NT2/D1 (cell line): Measurements from ENCODE around the gene PYROXD2.

Experiments used
- DNase-seq: peaks from one replicate; pipeline ENCODE4 v3.0.0-alpha.2; 2011; ENCODE audit warnings: low read depth, low spot score
- H3K27me3 ChIP-seq: 2 replicates; pipeline ENCODE4 v1.6.0; 2011; ENCODE audit warnings: mild to moderate bottlenecking; ENCODE audit not compliant: insufficient read length, insufficient read depth
- H3K36me3 ChIP-seq: 2 replicates; pipeline ENCODE4 v1.6.1; 2011; ENCODE audit warnings: mild to moderate bottlenecking, low read length, mixed read lengths; ENCODE audit not compliant: insufficient read depth, insufficient read length
- H3K4me1 ChIP-seq: 2 replicates; pipeline ENCODE4 v1.5.1; 2011; ENCODE audit not compliant: insufficient read depth, insufficient read length
- H3K4me3 ChIP-seq: 2 replicates; pipeline ENCODE4 v1.5.1; 2011; ENCODE audit warnings: low read depth; ENCODE audit not compliant: insufficient read length
- H3K9ac ChIP-seq: 2 replicates; pipeline ENCODE4 v1.6.0; 2011; ENCODE audit warnings: low read depth; ENCODE audit not compliant: insufficient read length
- H3K9me3 ChIP-seq: 2 replicates; pipeline ENCODE4 v1.5.1; 2011; ENCODE audit warnings: mild to moderate bottlenecking, low read length; ENCODE audit not compliant: insufficient read depth
- SUZ12 ChIP-seq: IDR thresholded peaks from 2 replicates; pipeline ENCODE4 v1.6.1; 2011; ENCODE audit not compliant: insufficient read length, insufficient read depth; ENCODE audit errors: extremely low read depth
- YY1 ChIP-seq: IDR thresholded peaks from 2 replicates; pipeline ENCODE4 v1.6.1; 2011; ENCODE audit not compliant: insufficient read length, insufficient read depth
- ZNF274 ChIP-seq: IDR thresholded peaks from 2 replicates; pipeline ENCODE4 v1.6.1; 2011; ENCODE audit warnings: mild to moderate bottlenecking, low read depth, low read length

The PYROXD2 gene

GRCh38 chr10:98433881-98434732 is 19.1 kb upstream of the PYROXD2 start:
- no peak for DNase-seq
- Histone ChIP-seq H3K9me3 (peaks cover 18% of the 10 kb centered on the region; the same call in 1 of the 2 replicates), H3K36me3 (peaks cover 46% of the 10 kb centered on the region), H3K27me3 (no peaks in the 10 kb centered on the region), H3K9ac (no peak overlapping the region), H3K4me3 (no peak overlapping the region), H3K4me1 (no peaks in the 10 kb centered on the region)
- no peak for TF ChIP-seq YY1

GRCh38 chr10:98433371-98433770 is 18.4 kb upstream of the PYROXD2 start:
- Histone ChIP-seq H3K4me1 (no peaks in the 10 kb centered on the region), H3K9me3 (peaks cover 11% of the 10 kb centered on the region; the same call in 1 of the 2 replicates), H3K27me3 (no peaks in the 10 kb centered on the region), H3K4me3 (no peak overlapping the region), H3K9ac (no peak overlapping the region), H3K36me3 (peaks cover 46% of the 10 kb centered on the region)
- TF ChIP-seq YY1: no peak
- no peak for DNase-seq

DNA sequence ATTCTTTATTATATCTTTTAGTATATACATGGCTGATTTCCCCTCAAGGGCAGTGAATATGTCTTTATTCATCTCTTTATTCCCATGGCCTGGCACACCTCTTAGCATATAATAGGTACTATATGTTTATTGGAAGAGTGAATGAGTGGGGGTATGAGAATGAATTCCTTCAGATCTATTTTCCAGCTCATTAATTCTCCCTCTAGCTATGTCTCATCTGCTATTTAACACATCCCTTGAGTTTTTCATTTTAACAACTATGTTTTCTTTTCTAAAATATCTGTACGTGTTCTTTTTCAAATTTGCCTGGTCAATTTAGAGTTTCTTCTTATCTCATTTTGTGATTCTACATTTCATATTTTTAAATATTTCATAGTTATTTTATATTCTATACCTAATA is 17.3 kb upstream of the PYROXD2 start:
- no peak for DNase-seq
- no peak for TF ChIP-seq YY1
- TF ChIP-seq SUZ12: no peak
- TF ChIP-seq ZNF274: no peak

DNA sequence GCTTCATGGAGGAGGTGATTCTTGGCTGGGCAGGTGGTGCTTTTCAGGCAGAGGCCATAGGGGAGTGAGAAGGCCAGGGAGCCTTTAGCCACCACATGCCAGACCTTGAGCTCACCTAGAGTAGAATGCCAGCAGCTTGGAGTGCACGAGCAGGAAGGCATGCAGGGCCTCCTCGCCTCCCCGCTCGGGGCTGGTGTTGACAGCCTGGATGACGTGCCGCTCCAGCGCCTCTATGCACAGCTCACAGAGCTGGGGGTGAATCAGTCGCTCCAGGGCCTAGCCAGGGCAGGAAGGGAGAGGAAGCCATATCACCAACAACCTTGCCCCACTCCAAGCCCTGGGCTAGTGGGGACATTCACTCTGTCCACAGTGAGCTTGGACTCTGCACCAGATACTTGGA is 16.0 kb upstream of the PYROXD2 start:
- Histone ChIP-seq H3K36me3 (peaks cover 53% of the 10 kb centered on the region), H3K27me3 (no peaks in the 10 kb centered on the region), H3K9me3 (peaks cover 11% of the 10 kb centered on the region; the same call in 1 of the 2 replicates), H3K9ac (no peak overlapping the region), H3K4me3 (no peak overlapping the region), H3K4me1 (no peaks in the 10 kb centered on the region)
- DNase-seq: no peak
- no peak for TF ChIP-seq SUZ12
- no peak for TF ChIP-seq YY1
- no peak for TF ChIP-seq ZNF274

More for the DNA sequence above, 17.3 kb upstream of the PYROXD2 start:
- Histone ChIP-seq H3K27me3 (no peaks in the 10 kb centered on the region), H3K9ac (no peak overlapping the region), H3K4me3 (no peak overlapping the region), H3K9me3 (peaks cover 11% of the 10 kb centered on the region; the same call in 1 of the 2 replicates), H3K36me3 (peaks cover 49% of the 10 kb centered on the region), H3K4me1 (no peaks in the 10 kb centered on the region)

DNA sequence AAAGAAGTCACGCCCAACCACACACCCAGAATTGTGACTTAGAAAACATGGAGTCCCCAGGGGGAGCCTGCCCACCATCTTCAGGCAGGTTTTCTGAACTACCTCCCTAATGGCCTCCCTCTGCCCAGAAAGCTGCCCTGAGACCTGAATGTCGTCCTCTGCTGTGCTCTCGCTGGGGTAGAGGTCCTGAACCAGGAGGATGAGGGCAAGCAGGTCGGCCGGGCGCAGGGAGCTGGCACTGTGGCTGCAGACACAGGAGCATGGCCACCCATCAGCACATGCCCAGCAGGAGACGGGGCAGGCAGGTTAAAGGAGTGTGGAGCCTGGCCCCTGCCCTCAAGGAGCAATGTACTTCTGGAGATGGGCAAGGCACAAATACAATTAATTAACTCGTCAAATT is 15.4 kb upstream of the PYROXD2 start:
- Histone ChIP-seq H3K27me3 (no peaks in the 10 kb centered on the region), H3K4me3 (no peak overlapping the region), H3K9ac (no peak overlapping the region), H3K9me3 (peaks cover 11% of the 10 kb centered on the region; the same call in 1 of the 2 replicates), H3K4me1 (no peaks in the 10 kb centered on the region), H3K36me3 (peaks cover 50% of the 10 kb centered on the region)
- no peak for TF ChIP-seq YY1
- TF ChIP-seq SUZ12: no peak
- no peak for TF ChIP-seq ZNF274
- no peak for DNase-seq

DNA sequence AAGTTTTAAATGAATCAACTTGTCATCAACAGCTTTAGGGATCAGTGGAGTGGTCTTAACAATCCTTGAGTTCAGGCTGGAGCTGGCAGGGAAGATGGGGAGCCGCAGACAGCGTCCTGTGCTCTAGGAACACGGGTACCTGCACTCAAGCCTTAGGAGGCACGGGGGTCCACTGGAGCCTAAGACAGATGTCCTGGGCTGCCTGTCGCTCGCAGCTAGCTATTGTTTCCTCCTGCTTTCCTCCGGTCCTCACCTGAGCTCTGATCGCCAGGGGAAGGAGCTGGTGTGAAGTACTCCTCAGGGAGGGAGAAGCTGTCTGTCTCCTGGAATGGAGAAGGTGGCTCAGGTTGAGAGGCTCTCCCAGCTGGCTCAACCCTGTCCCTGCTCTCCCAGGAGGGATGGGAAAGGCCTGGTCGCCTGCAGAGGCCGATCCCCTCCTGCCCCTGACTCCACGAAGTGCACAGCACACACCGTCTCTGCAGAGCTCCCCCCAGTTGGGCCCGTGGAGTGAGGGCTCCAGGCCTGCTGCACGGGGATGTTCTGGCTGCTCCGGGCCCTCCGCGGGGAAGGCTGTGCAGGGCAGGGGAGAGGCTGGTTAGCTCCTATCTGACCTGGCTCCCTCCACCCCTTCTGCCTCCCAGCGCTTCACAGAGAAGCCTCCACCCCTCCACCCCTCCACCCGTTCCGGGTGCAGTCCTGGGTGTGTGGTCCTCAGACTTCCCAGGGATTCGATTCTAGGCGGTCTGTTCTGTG is 14.5 kb upstream of the PYROXD2 start:
- Histone ChIP-seq H3K36me3 (peaks cover 42% of the 10 kb centered on the region), H3K4me3 (no peak overlapping the region)
- no peak for DNase-seq

GRCh38 chr10:98427011-98427515 is 12.1 kb upstream of the PYROXD2 start:
- DNase-seq: no peak
- no peak overlapping the region for H3K9ac ChIP-seq
- TF ChIP-seq SUZ12: no peak
- TF ChIP-seq ZNF274: no peak
- no peak for TF ChIP-seq YY1
- H3K27me3 ChIP-seq: no peaks in the 10 kb centered on the region
- peaks cover 2% of the 10 kb centered on the region; the same call in 1 of the 2 replicates for H3K9me3 ChIP-seq
- peaks cover 42% of the 10 kb centered on the region for H3K36me3 ChIP-seq
- no peak overlapping the region for H3K4me3 ChIP-seq
- no peaks in the 10 kb centered on the region for H3K4me1 ChIP-seq

More for the DNA sequence above, 14.5 kb upstream of the PYROXD2 start:
- Histone ChIP-seq H3K4me1 (no peaks in the 10 kb centered on the region), H3K27me3 (no peaks in the 10 kb centered on the region), H3K9ac (no peak overlapping the region), H3K9me3 (peaks cover 11% of the 10 kb centered on the region; the same call in 1 of the 2 replicates)
- TF ChIP-seq YY1: no peak
- no peak for TF ChIP-seq ZNF274
- TF ChIP-seq SUZ12: no peak
